ENCODE results near the gene PNPLA8. TPM values are rescaled to one million over a fixed set of nuclear protein-coding genes. Genes with fewer than 3 reads are reported as not detected.

PNPLA8 gene
- total and polyA plus RNA-seq, 4 experiments from 2014 or later: 20.9 to 28.9 (median 28.4) TPM

DNA sequence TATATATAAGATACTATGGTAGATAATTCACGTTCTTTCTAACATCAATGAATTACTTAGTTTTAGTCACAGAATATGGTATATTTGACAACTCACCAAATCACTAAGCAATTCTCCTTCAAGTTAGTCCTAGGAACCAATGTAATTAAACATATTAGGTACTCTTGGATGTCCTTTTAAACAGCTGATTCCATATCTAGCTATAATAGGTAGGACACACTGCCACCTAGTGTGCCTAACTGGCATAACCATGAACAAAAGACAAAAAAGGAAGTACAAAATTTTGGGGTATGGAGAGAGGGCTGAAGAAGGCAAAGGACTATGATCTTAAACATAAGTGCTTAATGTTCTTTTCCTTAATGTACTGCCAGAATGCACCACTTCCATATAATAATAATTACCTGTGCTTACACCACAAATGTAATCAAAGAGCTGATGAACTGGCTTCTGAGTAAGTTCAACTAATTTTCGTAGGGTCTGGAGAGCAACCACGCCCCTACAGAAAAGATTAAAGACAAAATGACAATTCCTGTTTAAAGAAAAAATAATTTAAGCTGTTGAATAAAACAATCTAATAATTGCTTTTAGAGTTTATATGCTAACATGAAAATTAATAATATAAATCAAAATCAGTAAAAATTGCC, 28.7 kb downstream of the PNPLA8 start:
- POLR2A ChIA-PET (ENCODE audit: partially characterized antibody): interaction anchor here (0.8 to 1.0 kb wide), 2 partner anchors 26 to 29 kb away, joined by 3 to 4 read pairs; partner anchors contain the start of gene PNPLA8
- DNase-seq: peak; percentile 31 to 46 (median 33)
- no peaks in the 10 kb centered on the region for H3K9me3 Mint-ChIP-seq

DNA sequence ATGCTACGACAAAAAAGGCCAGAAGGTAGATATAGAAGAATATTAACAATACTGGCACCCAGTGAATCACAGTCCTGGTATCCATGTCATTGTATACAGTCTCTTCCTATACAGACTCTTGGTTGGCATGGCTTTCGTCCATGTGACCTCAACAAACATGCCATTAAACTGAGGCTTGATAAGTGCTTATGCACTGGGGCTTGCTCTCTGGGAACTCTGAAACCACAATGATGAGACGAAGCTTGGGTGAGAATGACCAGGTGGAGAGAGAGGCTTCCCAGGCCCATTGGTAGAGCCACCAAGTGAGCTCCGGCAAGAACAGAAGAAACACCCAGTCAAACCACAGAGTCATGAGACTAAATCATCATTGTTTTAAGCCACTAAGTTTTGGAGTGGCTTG, 33.2 kb downstream of the PNPLA8 start:
- intact Hi-C loops (cut with micrococcal nuclease): no loop called here
- no peaks in the 10 kb centered on the region for H3K4me1 ChIP-seq (ENCODE audit: insufficient read depth, low read length)

More for the DNA sequence above, 28.7 kb downstream of the PNPLA8 start:
- Mint-ChIP-seq H3K27me3 (no peaks in the 10 kb centered on the region), H3K27ac (no peak overlapping the region), H3K36me3 (peaks cover 33 to 48% of the 10 kb centered on the region in 2 donors), H3K4me3 (no peak overlapping the region), H3K4me1 (peaks cover 0 to 2% (median under 1%) of the 10 kb centered on the region in 4 donors)
- Histone ChIP-seq H3K36me3 (ENCODE audit: insufficient read depth, low read length) (no peaks in the 10 kb centered on the region), H3K27me3 (ENCODE audit: insufficient read depth, low read length) (no peaks in the 10 kb centered on the region), H3K4me1 (ENCODE audit: insufficient read depth, low read length) (no peaks in the 10 kb centered on the region), H3K4me3 (ENCODE audit: low read length in 2 of 2) (no peak overlapping the region), H3K9me3 (ENCODE audit: control insufficient read depth in 1 of 2, low read length in 2 of 2) (no peaks in the 10 kb centered on the region), H3K27ac (ENCODE audit: low read depth, low read length) (no peak overlapping the region)
- intact Hi-C loops (cut with micrococcal nuclease): loop anchor here (1.0 kb wide), 1 partner anchor 45 kb away; no protein-coding TSS in a partner anchor
- CTCF ChIA-PET (ENCODE audit: partially characterized antibody): interaction anchor here (0.9 to 3.1 kb wide), 26 partner anchors 8 to 1033 kb away, joined by 3 to 32 read pairs (median 5); partner anchors contain the start of gene PNPLA8

GRCh38 chr7:108488768-108489538, 37.0 kb downstream of the PNPLA8 start:
- Histone ChIP-seq H3K4me1 (ENCODE audit: insufficient read depth, low read length) (no peaks in the 10 kb centered on the region), H3K36me3 (ENCODE audit: insufficient read depth, low read length) (peaks cover 4% of the 10 kb centered on the region), H3K9me3 (ENCODE audit: control insufficient read depth in 1 of 2, low read length in 2 of 2) (no peaks in the 10 kb centered on the region), H3K27ac (ENCODE audit: low read depth, low read length) (no peak overlapping the region), H3K4me3 (ENCODE audit: low read length in 2 of 2) (no peak overlapping the region), H3K27me3 (ENCODE audit: insufficient read depth, low read length) (no peaks in the 10 kb centered on the region)
- ChIA-PET POLR2A (ENCODE audit: partially characterized antibody) (no interaction called here), CTCF (ENCODE audit: partially characterized antibody) (interaction anchor here (1.1 to 5.1 kb wide), 2 partner anchors 8 to 9 kb away, joined by 9 to 32 read pairs; no protein-coding TSS in a partner anchor)
- no peak for DNase-seq
- Mint-ChIP-seq H3K36me3 (peaks cover 23 to 41% of the 10 kb centered on the region in 2 donors), H3K9me3 (no peaks in the 10 kb centered on the region), H3K27ac (no peak overlapping the region), H3K4me3 (no peak overlapping the region), H3K4me1 (no peaks in the 10 kb centered on the region), H3K27me3 (no peaks in the 10 kb centered on the region)
- intact Hi-C loops (cut with micrococcal nuclease): no loop called here

More for the DNA sequence above, 33.2 kb downstream of the PNPLA8 start:
- H3K27me3 ChIP-seq (ENCODE audit: insufficient read depth, low read length): no peaks in the 10 kb centered on the region
- H3K4me3 Mint-ChIP-seq: no peak overlapping the region
- DNase-seq: no peak
- H3K36me3 Mint-ChIP-seq: peaks cover 28 to 45% of the 10 kb centered on the region in 2 donors
- H3K27ac ChIP-seq (ENCODE audit: low read depth, low read length): no peak overlapping the region
- no peaks in the 10 kb centered on the region for H3K9me3 Mint-ChIP-seq
- CTCF ChIA-PET (ENCODE audit: partially characterized antibody): no interaction called here
- H3K27ac Mint-ChIP-seq: no peak overlapping the region
- no peak overlapping the region for H3K4me3 ChIP-seq (ENCODE audit: low read length in 2 of 2)
- H3K36me3 ChIP-seq (ENCODE audit: insufficient read depth, low read length): no peaks in the 10 kb centered on the region
- POLR2A ChIA-PET (ENCODE audit: partially characterized antibody): no interaction called here
- H3K4me1 Mint-ChIP-seq: peaks cover 0 to 2% (median under 1%) of the 10 kb centered on the region in 4 donors
- no peaks in the 10 kb centered on the region for H3K27me3 Mint-ChIP-seq
- no peaks in the 10 kb centered on the region for H3K9me3 ChIP-seq (ENCODE audit: control insufficient read depth in 1 of 2, low read length in 2 of 2)

GRCh38 chr7:108487646-108488045, 38.3 kb downstream of the PNPLA8 start:
- Mint-ChIP-seq H3K9me3 (no peaks in the 10 kb centered on the region), H3K4me3 (no peak overlapping the region), H3K4me1 (no peaks in the 10 kb centered on the region), H3K27ac (no peak overlapping the region), H3K27me3 (no peaks in the 10 kb centered on the region), H3K36me3 (peaks cover 27 to 45% of the 10 kb centered on the region in 2 donors)
- H3K9me3 ChIP-seq (ENCODE audit: control insufficient read depth in 1 of 2, low read length in 2 of 2): no peaks in the 10 kb centered on the region
- no peak for DNase-seq
- no peaks in the 10 kb centered on the region for H3K4me1 ChIP-seq (ENCODE audit: insufficient read depth, low read length)
- no peak overlapping the region for H3K27ac ChIP-seq (ENCODE audit: low read depth, low read length)
- ChIA-PET CTCF (ENCODE audit: partially characterized antibody) (interaction anchor here (5.1 kb wide), 1 partner anchor 9 kb away, joined by 32 read pairs; no protein-coding TSS in a partner anchor), POLR2A (ENCODE audit: partially characterized antibody) (no interaction called here)
- H3K27me3 ChIP-seq (ENCODE audit: insufficient read depth, low read length): no peaks in the 10 kb centered on the region
- H3K4me3 ChIP-seq (ENCODE audit: low read length in 2 of 2): no peak overlapping the region
- peaks cover 4% of the 10 kb centered on the region for H3K36me3 ChIP-seq (ENCODE audit: insufficient read depth, low read length)
- intact Hi-C loops (cut with micrococcal nuclease): no loop called here

GRCh38 chr7:108486291-108486966, 39.5 kb downstream of the PNPLA8 start:
- POLR2A ChIA-PET (ENCODE audit: partially characterized antibody): interaction anchor here (0.7 kb wide), 1 partner anchor 34 kb away, joined by 3 read pairs; no protein-coding TSS in a partner anchor
- no peaks in the 10 kb centered on the region for H3K9me3 Mint-ChIP-seq
- no peak overlapping the region for H3K27ac Mint-ChIP-seq
- Histone ChIP-seq H3K9me3 (ENCODE audit: control insufficient read depth in 1 of 2, low read length in 2 of 2) (no peaks in the 10 kb centered on the region), H3K27ac (ENCODE audit: low read depth, low read length) (no peak overlapping the region), H3K36me3 (ENCODE audit: insufficient read depth, low read length) (peaks cover 4% of the 10 kb centered on the region), H3K4me3 (ENCODE audit: low read length in 2 of 2) (no peak overlapping the region), H3K4me1 (ENCODE audit: insufficient read depth, low read length) (no peaks in the 10 kb centered on the region), H3K27me3 (ENCODE audit: insufficient read depth, low read length) (no peaks in the 10 kb centered on the region)
- H3K27me3 Mint-ChIP-seq: no peaks in the 10 kb centered on the region
- intact Hi-C loops (cut with micrococcal nuclease): no loop called here
- H3K4me3 Mint-ChIP-seq: no peak overlapping the region
- CTCF ChIA-PET (ENCODE audit: partially characterized antibody): interaction anchor here (5.1 kb wide), 1 partner anchor 11 kb away, joined by 32 read pairs; no protein-coding TSS in a partner anchor
- no peaks in the 10 kb centered on the region for H3K4me1 Mint-ChIP-seq
- no peak for DNase-seq
- peaks cover 31 to 49% of the 10 kb centered on the region in 2 donors for H3K36me3 Mint-ChIP-seq

DNA sequence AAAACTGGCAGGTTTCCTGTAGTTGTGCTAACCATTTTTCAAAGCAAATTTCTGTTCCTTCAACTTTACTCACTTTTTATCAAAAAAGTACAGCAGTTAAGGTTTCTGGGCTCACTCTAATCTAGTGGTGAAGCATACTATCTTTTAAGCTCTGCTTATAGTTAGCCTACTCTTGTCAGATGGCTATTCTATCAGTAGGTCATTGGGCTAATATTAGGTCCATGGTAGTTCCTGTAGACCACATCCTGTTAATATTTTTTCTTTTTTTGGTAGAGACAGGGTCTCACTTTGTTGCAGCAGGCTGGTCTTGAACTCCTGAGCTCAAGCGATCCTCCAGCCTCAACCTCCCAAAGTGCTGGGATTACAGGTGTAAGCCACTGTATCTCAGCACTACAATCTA, 41.8 kb downstream of the PNPLA8 start:
- ChIA-PET CTCF (ENCODE audit: partially characterized antibody) (interaction anchor here (5.1 kb wide), 1 partner anchor 13 kb away, joined by 32 read pairs; no protein-coding TSS in a partner anchor), POLR2A (ENCODE audit: partially characterized antibody) (no interaction called here)
- Histone ChIP-seq H3K36me3 (ENCODE audit: insufficient read depth, low read length) (peaks cover 4% of the 10 kb centered on the region), H3K4me3 (ENCODE audit: low read length in 2 of 2) (no peak overlapping the region), H3K4me1 (ENCODE audit: insufficient read depth, low read length) (no peaks in the 10 kb centered on the region), H3K9me3 (ENCODE audit: control insufficient read depth in 1 of 2, low read length in 2 of 2) (no peaks in the 10 kb centered on the region), H3K27me3 (ENCODE audit: insufficient read depth, low read length) (no peaks in the 10 kb centered on the region), H3K27ac (ENCODE audit: low read depth, low read length) (no peak overlapping the region)
- Mint-ChIP-seq H3K4me1 (no peaks in the 10 kb centered on the region), H3K36me3 (peaks cover 42 to 47% of the 10 kb centered on the region in 2 donors), H3K27ac (peak overlapping the region in 1 of 7 donors; percentile 78), H3K27me3 (no peaks in the 10 kb centered on the region), H3K4me3 (no peak overlapping the region), H3K9me3 (no peaks in the 10 kb centered on the region)
- DNase-seq: no peak
- intact Hi-C loops (cut with micrococcal nuclease): no loop called here

- no peaks in the 10 kb centered on the region for H3K36me3 ChIP-seq (ENCODE audit: insufficient read depth, low read length)
- ChIA-PET POLR2A (ENCODE audit: partially characterized antibody) (no interaction called here), CTCF (ENCODE audit: partially characterized antibody) (interaction anchor here (1.3 kb wide), 1 partner anchor 17 kb away, joined by 4 read pairs; no protein-coding TSS in a partner anchor)
- H3K9me3 ChIP-seq (ENCODE audit: control insufficient read depth in 1 of 2, low read length in 2 of 2): no peaks in the 10 kb centered on the region
- no peaks in the 10 kb centered on the region for H3K4me1 ChIP-seq (ENCODE audit: insufficient read depth, low read length)
- H3K27me3 ChIP-seq (ENCODE audit: insufficient read depth, low read length): no peaks in the 10 kb centered on the region
- intact Hi-C loops (cut with micrococcal nuclease): no loop called here
- no peak overlapping the region for H3K4me3 ChIP-seq (ENCODE audit: low read length in 2 of 2)
- DNase-seq: no peak
- H3K27ac Mint-ChIP-seq: peak overlapping the region in 1 of 7 donors; percentile 5
- H3K4me3 Mint-ChIP-seq: no peak overlapping the region
- no peaks in the 10 kb centered on the region for H3K4me1 Mint-ChIP-seq
- no peaks in the 10 kb centered on the region for H3K9me3 Mint-ChIP-seq
- peaks cover 64 to 67% of the 10 kb centered on the region in 2 donors for H3K36me3 Mint-ChIP-seq
- H3K27me3 Mint-ChIP-seq: no peaks in the 10 kb centered on the region
- H3K27ac ChIP-seq (ENCODE audit: low read depth, low read length): no peak overlapping the region
These were observed 45.6 kb downstream of the PNPLA8 start for GRCh38 chr7:108480311-108480710.

Data from CD4-positive, alpha-beta memory T cell (primary cell).